BLaER1 treated with 17β-estradiol and CSF1 and Interleukin-3, amounts not matched to agents 10 nM and 100 nM (cell line): ENCODE measurements around the gene PPP1R12A.

ENCODE experiments used
- H3K27ac ChIP-seq, 11 experiments: shearing (Covaris generic); formaldehyde crosslinking; 2 replicates each; pipeline ENCODE4 v1.8.1; 2022
- H3K27me3 ChIP-seq, 11 experiments: shearing (Covaris generic); formaldehyde crosslinking; 2 replicates each; pipeline ENCODE4 v1.8.1; 2022
- H3K36me3 ChIP-seq, 11 experiments: shearing (Covaris generic); formaldehyde crosslinking; 2 replicates each; pipeline ENCODE4 v1.8.1; 2022
- H3K4me1 ChIP-seq, 10 experiments: shearing (Covaris generic); formaldehyde crosslinking; 2 replicates each; pipeline ENCODE4 v1.8.1; 2022
- H3K4me2 ChIP-seq, 11 experiments: shearing (Covaris generic); formaldehyde crosslinking; 2 replicates each; pipeline ENCODE4 v1.8.1; 2022
- H3K4me3 ChIP-seq, 10 experiments: shearing (Covaris generic); formaldehyde crosslinking; 2 replicates each; pipeline ENCODE4 v1.8.1; 2022
- H3K9ac ChIP-seq, 11 experiments: shearing (Covaris generic); formaldehyde crosslinking; 2 replicates each; pipeline ENCODE4 v1.8.1; 2022
- H3K9me3 ChIP-seq, 11 experiments: shearing (Covaris generic); formaldehyde crosslinking; replicated peaks in 1 of 11; 2 replicates each; pipeline ENCODE4 v1.8.1; 2022
- H4K20me1 ChIP-seq, 11 experiments: shearing (Covaris generic); formaldehyde crosslinking; 2 replicates each; pipeline ENCODE4 v1.8.1; 2022
- Cebpa-rat ChIP-seq, 11 experiments: shearing (Covaris generic); IDR thresholded peaks; 2 replicates each; pipeline ENCODE4 v1.8.1; 2022

PPP1R12A gene

GRCh38 chr12:79765157-79765556, 169.7 kb downstream of the PPP1R12A start:
- Histone ChIP-seq H3K9ac (no peak overlapping the region), H3K4me2 (no peak overlapping the region), H3K27ac (no peak overlapping the region), H3K27me3 (no peaks in the 10 kb centered on the region), H3K9me3 (no peaks in the 10 kb centered on the region), H4K20me1 (no peaks in the 10 kb centered on the region), H3K4me3 (no peak overlapping the region), H3K4me1 (no peaks in the 10 kb centered on the region), H3K36me3 (no peaks in the 10 kb centered on the region)
- TF ChIP-seq Cebpa-rat (IDR thresholded peaks at IDR 0.05), result no peak

DNA sequence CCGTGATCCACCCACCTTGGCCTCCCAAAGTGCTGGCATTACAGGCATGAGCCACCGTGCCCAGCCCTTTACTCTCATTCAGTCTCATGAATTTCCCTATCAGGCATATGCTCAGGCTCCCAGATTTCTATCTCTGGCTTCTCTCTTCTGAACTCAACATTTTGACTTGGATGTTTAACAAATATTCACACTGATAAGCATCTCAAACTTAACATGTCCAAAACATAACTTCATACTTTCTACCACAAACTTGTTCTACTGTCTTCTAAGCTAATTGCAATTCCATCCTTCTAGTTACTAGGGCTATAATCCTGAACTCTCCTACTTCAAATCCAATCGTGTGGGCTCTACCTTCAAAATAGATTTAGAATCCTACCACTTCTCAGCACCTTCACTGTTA, 170.3 kb downstream of the PPP1R12A start:
- Histone ChIP-seq H3K27me3 (no peaks in the 10 kb centered on the region), H3K36me3 (no peaks in the 10 kb centered on the region), H3K9me3 (no peaks in the 10 kb centered on the region), H3K27ac (no peak overlapping the region), H4K20me1 (no peaks in the 10 kb centered on the region), H3K4me2 (no peak overlapping the region), H3K9ac (no peak overlapping the region), H3K4me3 (no peak overlapping the region), H3K4me1 (no peaks in the 10 kb centered on the region)
- no peak for TF ChIP-seq Cebpa-rat (IDR thresholded peaks at IDR 0.05)

DNA sequence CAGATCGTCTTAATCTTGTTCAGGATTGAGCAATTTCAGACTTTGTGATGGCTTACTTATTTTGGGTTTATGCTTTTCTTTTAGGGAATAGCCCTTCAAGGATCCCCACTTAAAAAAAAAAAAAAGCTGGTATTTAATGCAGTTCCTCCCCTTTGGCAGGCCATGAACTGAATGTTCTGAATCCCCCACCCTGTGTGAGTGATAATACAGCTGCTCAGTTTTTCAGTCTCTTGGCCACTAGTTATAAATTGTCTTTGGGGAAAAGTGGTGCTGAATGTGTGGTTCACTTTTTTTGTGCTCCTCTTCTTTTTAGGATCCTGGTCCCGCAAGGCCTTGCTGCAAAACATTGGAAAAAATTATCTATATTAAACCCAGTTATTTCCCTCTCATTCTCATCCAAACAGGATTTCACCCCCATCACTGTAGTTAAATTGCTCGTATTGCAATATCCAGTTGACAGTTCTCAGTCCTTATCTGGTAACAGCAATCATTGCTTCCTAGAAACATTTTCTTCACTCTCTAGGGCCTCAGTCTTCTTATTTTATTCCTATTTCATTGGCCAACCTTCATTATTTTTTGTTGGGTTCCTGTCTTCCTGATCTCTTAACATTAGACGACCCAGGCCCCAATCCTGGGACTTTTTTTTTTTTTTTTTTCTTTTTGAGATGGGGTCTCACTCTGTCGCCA, 171.0 kb downstream of the PPP1R12A start:
- no peak overlapping the region for H3K4me2 ChIP-seq
- 0 out of 22 replicates have a peak, but pooled peaks cover 0 to 2% (median 0%) of the 10 kb centered on the region in 11 experiments for H3K9me3 ChIP-seq
- H3K36me3 ChIP-seq, result no peaks in the 10 kb centered on the region
- no peak overlapping the region for H3K4me3 ChIP-seq
- no peak overlapping the region for H3K9ac ChIP-seq
- H3K4me1 ChIP-seq, result no peaks in the 10 kb centered on the region
- no peak overlapping the region for H3K27ac ChIP-seq
- no peak for TF ChIP-seq Cebpa-rat (IDR thresholded peaks at IDR 0.05)
- no peaks in the 10 kb centered on the region for H3K27me3 ChIP-seq
- no peaks in the 10 kb centered on the region for H4K20me1 ChIP-seq

GRCh38 chr12:79761341-79761740, 173.6 kb downstream of the PPP1R12A start:
- no peaks in the 10 kb centered on the region for H3K27me3 ChIP-seq
- peaks cover 9 to 15% (median 10%) of the 10 kb centered on the region in 11 experiments for H3K9me3 ChIP-seq
- H3K4me2 ChIP-seq, result no peak overlapping the region
- no peak overlapping the region for H3K27ac ChIP-seq
- no peaks in the 10 kb centered on the region for H3K36me3 ChIP-seq
- no peak overlapping the region for H3K4me3 ChIP-seq
- no peaks in the 10 kb centered on the region for H3K4me1 ChIP-seq
- no peak overlapping the region for H3K9ac ChIP-seq
- H4K20me1 ChIP-seq, result no peaks in the 10 kb centered on the region
- TF ChIP-seq Cebpa-rat (IDR thresholded peaks at IDR 0.05), result no peak

- H3K4me3 ChIP-seq, result no peak overlapping the region
- no peak overlapping the region for H3K9ac ChIP-seq
- peaks cover 0 to 3% (median 0%) of the 10 kb centered on the region in 11 experiments; a peak in 1 of 22 replicates for H3K9me3 ChIP-seq
- H3K4me1 ChIP-seq, result peaks cover 0 to 13% (median 0%) of the 10 kb centered on the region in 10 experiments; a peak in 6 of 20 replicates
- H3K4me2 ChIP-seq, result no peak overlapping the region
- TF ChIP-seq Cebpa-rat (IDR thresholded peaks at IDR 0.05), result no peak
- H3K27ac ChIP-seq, result no peak overlapping the region
- no peaks in the 10 kb centered on the region for H3K36me3 ChIP-seq
- H4K20me1 ChIP-seq, result no peaks in the 10 kb centered on the region
- H3K27me3 ChIP-seq, result no peaks in the 10 kb centered on the region
Measured at GRCh38 chr12:79747274-79747673, 187.6 kb downstream of the PPP1R12A start.

GRCh38 chr12:79737875-79738718, 196.8 kb downstream of the PPP1R12A start:
- Histone ChIP-seq H3K4me1 (peaks cover 0 to 9% (median 0%) of the 10 kb centered on the region in 10 experiments; a peak in 6 of 20 replicates), H3K4me3 (no peak overlapping the region), H3K27me3 (no peaks in the 10 kb centered on the region), H4K20me1 (no peaks in the 10 kb centered on the region), H3K9me3 (no peaks in the 10 kb centered on the region), H3K27ac (no peak overlapping the region), H3K4me2 (no peak overlapping the region), H3K36me3 (no peaks in the 10 kb centered on the region), H3K9ac (no peak overlapping the region)
- TF ChIP-seq Cebpa-rat (IDR thresholded peaks at IDR 0.05), result no peak

DNA sequence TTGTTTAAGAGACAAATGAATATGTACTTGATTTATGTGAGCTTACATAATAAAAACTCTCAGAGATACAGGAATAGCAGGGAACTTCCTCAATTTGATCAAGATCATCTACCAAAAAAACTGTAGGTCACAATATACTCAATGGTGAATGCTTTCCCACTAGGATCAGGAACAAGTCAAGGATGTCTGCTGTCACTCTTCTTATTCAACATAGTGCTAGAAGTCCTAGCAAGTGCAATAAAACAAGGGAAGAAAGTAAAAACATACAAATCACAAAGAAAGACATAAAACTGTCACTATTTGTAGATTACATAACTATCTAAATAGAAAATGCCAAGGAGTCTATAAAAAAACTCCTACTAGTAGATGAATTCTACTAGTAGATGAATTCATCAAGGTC, 202.3 kb downstream of the PPP1R12A start:
- Histone ChIP-seq H3K9me3 (no peaks in the 10 kb centered on the region), H3K4me3 (no peak overlapping the region), H3K27ac (no peak overlapping the region), H3K27me3 (no peaks in the 10 kb centered on the region), H3K9ac (no peak overlapping the region), H3K4me2 (no peak overlapping the region), H4K20me1 (no peaks in the 10 kb centered on the region), H3K4me1 (no peaks in the 10 kb centered on the region), H3K36me3 (no peaks in the 10 kb centered on the region)
- no peak for TF ChIP-seq Cebpa-rat (IDR thresholded peaks at IDR 0.05)

DNA sequence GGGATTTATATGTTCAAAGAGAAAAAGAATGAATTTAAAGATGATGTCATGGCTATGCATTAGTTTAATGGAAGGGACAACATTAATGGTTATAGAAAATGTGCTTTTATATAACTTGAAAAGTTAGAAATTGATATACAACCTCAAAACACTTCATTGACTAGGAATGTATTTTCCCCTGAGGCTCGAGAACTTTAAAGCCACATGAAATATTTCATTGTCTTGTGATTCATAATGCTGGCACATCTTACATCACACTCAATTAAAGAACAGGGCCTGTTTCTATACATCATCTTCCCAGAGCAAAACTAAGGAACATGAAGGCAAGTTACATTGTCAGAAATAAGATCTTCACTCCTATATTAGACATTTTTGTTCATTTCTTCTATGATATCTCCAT, 208.9 kb downstream of the PPP1R12A start:
- H3K4me2 ChIP-seq, result no peak overlapping the region
- no peaks in the 10 kb centered on the region for H3K36me3 ChIP-seq
- H3K9ac ChIP-seq, result no peak overlapping the region
- H3K27ac ChIP-seq, result no peak overlapping the region
- H3K27me3 ChIP-seq, result no peaks in the 10 kb centered on the region
- H3K4me1 ChIP-seq, result no peaks in the 10 kb centered on the region
- no peaks in the 10 kb centered on the region for H4K20me1 ChIP-seq
- no peak for TF ChIP-seq Cebpa-rat (IDR thresholded peaks at IDR 0.05)
- H3K9me3 ChIP-seq, result no peaks in the 10 kb centered on the region
- no peak overlapping the region for H3K4me3 ChIP-seq
